T47D (cell line): Measurements from ENCODE around the gene RGS3.

ENCODE experiments used
- DNase-seq, 2 experiments: peaks; one replicate each; pipeline versions ENCODE4 v3.0.0 to v3.0.0-alpha.2; 2011 to 2012; ENCODE audit warnings: low read depth in 1 of 2, low spot score in 1 of 2
- JUND ChIP-seq: IDR thresholded peaks from 2 replicates; pipeline ENCODE4 v1.6.1; 2012; ENCODE audit warnings: low read depth
- in situ Hi-C: cut with HindIII; loops from 2 replicates; pipeline ENCODE4 v1.10.0; 2016; ENCODE audit warnings: low sequenced_read_pairs, low pct_unique_long_range_greater_than_20kb

The RGS3 gene

DNA sequence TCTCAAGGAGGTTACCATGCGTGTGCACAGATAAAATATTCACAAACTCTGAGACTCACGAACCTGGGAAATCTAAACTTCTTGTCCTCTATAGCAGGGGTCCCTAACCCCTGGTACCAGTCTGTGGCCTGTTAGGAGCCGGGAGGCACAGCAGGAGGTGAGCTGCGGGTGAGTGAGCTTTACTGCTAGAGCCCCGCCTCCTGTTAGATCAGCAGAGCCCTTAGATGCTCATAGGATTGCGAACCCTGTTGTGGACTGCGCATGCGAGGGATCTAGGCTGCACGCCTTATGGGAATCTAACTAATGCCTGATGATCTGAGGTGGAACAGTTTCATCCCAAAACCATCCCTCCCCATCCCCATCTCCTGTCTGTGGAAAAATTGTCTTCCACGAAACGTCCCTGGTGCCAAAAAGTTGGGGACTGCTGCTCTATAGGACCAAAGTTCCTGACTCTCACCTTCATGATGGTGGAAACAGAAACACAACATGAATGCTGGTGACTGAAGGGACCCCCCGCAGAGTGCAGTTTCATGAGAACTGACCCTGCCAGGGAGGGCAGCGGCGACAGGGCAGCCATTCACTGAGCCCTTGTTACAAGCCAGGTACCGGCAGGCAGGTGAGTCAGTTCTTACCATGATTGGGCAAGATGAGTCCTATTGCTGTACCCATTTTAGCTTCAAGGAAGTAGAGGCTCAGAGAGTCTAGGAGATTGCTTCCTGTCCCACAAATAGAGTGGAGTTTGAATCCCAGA lies 181.9 kb downstream of the RGS3 start:
- in situ Hi-C loops = no loop called here
- DNase-seq = no peak
- no peak for TF ChIP-seq JUND

DNA sequence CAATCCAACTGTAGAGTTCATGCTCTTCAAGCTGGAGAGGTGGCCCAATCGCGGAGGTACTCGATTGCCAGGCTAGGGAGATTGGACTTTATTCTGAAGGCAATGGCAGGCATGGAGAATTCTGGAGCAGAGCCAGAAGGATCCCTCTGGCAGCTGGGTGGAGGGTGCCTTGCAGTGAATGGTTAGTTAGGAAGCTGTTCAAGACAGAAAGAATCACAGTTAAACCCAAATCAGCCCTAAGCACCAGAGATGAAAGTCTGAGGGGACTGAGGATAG lies 182.4 kb downstream of the RGS3 start:
- no peak for DNase-seq
- in situ Hi-C loops = no loop called here
- no peak for TF ChIP-seq JUND

GRCh38 chr9:113646491-113646890 lies 183.0 kb downstream of the RGS3 start:
- TF ChIP-seq JUND = no peak
- no peak for DNase-seq
- in situ Hi-C loops = no loop called here
